GM21723 (cell line): ENCODE data around the gene MAB21L3.

Source experiments
- ATAC-seq: cut with Tn5 transposase; IDR thresholded peaks from one replicate; pipeline ENCODE4 v1.9.1; 2021; ENCODE audit warnings: mild to moderate bottlenecking, moderate library complexity; ENCODE audit not compliant: unreplicated experiment

MAB21L3 gene

DNA sequence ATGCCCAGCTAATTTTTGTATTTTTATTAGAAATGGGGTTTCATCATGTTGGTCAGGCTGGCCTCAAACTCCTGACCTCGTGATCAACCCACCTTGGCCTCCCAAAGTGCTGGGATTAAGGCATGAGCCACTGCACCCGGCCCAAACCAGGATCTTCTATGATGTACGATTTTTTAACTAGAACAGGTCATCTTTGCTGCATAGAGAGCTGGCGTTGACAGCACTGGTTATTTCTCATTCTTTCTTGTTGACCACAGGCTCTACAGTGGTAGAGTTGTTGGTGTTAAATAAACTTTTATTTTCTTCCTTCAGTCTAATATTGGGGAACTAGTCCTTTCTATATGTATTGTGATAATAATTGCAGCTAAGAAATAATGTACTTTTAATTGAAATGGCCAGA lies 3.8 kb upstream of the MAB21L3 start:
- no peak for ATAC-seq

DNA sequence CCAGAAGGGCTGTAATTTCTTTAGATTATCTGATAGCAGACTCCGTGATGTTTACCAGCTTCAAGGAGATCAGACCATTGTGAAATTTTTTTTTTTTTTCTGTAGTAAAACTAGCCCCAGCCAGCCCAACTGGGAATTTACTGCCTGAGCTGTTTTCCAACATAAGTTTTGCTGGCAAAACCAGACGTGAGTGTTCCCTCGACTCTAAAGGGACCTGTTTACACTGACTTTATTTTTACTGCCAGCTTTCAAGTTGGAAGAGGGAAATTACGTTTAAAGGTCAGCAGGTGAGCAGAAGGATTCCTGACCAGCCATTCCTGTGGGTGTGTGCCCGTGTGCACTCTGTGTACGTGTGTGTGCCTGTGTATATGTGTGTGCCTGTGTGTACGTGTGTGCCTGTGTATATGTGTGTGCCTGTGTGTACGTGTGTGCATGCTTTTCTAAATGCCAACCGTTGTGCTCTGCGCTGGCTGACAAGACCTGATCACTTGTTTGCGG lies 374 bp downstream of the MAB21L3 start:
- ATAC-seq = no peak

DNA sequence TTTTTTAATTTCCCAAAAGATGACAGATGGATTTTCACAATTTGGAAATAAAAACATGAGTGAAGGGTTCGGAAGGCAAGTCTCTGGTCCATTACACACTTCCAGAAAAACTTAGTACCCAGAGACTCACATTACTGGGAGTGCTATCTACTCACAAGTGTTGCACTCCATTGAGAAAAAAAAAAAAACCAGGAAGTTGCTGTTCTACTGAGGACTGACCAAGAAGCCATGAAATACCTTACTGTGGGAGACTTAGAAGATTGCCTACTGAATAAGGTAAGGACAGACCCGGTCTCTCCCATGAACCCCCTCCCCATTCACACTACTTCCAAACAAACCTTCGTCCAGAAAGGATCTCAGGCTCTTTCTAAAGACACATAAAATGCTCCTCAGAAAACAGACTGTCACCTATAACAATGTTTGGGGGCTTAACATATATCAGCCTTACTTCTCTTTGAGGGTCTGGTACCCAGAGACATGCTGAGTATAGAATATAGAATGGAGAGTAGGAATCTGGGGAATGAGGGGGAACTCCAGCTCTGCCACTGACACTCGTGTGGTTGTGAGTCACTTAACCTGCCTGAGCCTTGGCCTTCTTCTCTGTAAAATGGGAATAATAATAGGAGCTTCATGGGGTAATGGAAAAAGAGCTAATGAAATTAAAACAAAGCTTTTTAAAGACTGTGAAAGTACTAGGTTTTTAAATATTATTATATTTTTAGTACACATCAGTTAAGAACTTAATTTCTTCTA lies 1.4 kb downstream of the MAB21L3 start:
- ATAC-seq = no peak

DNA sequence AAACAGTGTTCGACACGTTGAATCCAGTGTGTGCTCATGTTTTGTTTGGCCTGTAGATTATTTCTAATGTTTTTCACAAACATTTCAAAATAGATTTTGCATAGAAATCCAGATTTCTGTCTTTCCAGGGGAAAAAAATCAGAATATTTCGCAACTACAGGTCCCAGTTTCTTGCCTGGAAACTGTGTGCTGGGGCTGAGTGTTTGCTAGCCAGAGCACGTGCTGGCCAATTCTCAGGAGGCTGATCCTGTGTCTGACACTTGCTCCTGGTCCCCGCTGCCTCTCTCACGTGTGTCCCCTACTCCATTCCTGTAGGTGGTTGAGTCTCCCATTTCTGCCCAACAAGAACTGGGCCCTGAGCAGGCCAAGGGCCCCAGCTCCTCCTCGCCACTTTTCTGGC lies 2.4 kb downstream of the MAB21L3 start:
- no peak for ATAC-seq

DNA sequence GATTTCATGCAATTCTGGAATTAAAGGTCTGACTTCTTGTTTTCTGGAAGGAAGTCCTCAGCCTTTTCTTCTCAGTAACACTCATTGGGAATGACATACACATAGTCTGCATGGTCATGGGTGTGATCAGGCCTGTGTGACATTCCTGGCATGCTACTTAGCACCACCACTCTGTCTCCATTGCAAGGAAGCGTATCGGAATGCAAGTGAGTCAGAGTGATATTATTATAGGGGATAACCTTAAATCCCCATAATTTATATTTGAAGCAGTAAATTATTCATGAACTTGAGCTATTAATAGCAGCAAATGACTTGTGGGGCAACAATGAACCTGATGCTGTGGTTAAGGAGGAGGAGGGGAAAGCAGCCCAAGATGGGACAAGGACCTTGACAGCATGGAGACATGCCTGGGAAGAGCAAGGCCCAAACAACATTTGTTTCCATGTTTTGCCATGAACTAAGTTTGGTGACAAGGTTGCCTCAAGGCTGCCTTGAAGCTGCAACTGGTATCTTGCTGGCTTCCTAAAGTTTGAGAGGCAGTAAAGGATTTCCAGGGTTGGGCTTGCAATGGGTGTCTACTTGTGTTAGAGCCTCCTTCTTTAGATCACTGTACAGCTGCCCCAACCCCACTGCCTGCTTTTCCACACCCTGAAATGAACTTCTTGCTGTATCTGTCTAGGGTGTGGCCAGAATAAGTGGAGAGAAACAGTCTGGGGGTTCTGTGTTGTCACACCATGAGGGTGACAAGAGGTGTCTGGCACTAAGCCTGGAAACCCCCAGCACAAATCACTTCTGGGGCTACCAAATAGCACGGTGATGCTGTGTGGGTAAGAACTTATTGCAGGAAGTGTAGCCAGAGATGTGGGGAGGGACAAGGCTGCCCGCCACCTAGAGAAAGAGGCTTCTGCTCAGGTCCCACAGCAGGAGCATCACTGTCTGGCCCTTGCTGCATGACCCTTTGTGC lies 4.6 kb downstream of the MAB21L3 start:
- ATAC-seq = no peak

DNA sequence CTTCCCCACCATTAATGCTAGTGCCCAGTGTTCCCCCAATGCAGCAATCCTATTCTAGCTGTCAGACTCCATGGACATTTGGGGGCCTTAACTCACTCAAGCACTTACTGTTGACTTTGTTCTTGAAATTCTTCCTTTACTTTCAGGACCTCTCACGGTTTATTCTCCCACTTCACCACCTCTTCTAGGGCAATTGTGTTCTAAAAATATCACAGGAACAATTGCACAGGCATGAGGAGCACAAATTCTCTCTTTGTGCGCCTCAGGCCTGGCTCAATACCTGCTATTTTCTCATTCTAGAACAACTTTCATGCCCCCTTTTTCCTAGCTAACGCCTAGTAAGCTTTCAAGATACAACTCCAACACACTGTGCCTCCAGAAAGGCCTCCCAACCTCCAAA lies 7.3 kb downstream of the MAB21L3 start:
- no peak for ATAC-seq

DNA sequence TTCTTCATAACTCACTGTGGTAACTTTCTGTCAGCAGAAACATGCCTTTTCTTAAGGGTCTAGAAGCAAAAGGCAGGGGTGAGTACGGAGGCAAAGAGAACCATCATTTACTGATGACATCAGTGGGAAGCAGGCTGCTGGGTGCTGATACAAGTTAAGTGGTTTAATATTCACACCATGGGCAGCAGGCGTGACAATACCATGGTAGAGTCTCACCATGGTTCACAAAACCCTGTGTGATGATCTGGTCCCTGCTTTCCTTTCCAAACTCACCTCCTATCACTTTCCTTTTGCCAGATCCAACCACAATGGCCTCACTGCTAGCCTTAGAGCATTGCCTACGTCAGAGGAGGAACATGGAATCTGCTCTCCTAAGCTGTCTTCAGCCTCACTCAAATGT lies 8.7 kb downstream of the MAB21L3 start:
- ATAC-seq = no peak

DNA sequence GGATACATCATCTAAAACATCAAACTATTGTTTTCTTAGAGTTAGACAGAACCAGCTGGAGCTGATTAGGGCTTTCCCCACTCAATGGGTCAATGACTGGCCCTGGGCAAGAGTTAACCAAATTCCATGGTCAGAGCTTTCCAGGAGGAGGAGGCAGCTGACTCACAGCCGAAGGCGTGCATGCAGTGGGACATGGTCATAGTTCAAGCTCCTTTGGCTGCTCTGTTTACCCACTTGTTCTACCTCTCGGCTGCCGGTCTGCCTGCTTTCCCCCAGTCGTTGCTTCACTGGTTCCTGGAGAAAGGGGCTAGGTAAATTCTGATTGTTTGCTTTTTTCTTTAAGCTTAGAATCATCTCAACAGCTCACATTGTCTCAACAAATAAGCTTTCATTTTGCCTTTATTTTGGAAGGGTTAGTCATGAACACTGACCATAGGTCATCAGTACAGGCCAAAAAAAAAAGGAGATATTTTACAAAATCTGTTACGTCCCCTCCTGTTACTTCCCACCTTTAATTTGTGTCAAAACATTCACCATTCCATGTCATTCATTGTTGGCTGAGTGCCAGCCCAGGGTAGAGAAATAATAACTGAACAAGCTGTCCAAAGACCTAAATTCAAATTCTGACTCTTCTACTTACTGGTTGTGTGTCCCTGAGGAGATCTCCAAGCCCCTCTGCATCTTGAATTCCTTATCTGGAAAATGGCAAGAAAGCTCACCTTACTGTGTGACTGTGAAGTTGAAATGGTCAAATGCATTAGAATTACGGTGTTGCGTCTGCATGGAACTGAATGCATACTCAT lies 12.0 kb downstream of the MAB21L3 start:
- no peak for ATAC-seq

DNA sequence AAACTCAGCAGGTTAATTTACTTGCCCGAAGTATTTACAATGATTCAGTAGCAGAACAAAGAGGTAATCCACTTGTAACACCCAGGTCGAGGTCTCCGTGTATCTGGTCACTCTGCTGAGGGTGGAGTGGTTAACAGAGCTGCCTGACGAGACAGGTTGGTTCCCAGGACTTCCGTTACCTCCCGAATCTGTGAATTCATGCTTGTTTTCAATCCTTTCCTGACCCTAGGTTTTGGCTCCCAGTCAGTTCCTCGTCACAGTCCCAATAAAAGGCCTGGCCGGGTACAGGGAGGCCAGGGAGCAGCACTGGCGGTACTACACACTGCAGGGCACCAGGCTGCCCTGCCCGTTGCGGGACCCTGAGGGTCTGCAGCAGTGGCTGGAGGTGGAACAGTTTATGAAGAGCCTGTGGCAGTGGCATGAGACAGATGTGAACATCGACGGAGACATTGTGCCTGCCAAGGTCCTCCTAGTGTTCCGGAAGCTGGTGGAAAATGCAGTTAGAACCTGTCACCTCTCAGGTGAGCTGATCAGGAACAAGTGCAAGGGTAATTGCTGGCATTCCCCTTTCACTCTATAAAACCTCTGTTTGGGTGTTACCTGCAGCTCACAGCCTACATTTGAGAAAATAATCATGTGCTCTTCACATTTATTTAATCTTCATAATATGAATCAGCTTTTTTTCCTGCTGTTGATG lies 12.8 kb downstream of the MAB21L3 start:
- no peak for ATAC-seq

DNA sequence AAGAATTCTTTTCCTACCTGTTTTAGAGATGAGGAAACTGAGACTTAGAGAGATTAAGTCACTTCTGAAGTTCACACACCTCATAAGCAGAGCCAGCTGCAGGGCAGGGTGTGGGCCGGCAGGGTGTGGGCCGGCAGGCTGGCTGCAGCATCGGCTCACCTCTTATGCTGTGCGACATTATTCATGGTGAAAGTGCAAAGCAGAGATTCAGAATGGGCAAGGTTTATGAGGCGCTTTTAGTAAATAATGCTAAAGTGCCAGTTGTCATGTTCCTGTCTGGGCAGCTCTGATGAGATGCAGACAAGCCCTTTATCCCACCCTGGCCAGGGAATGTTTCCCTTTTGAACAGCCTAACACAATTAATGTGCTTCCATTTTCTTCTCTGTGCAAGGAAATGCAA lies 14.6 kb downstream of the MAB21L3 start:
- no peak for ATAC-seq

DNA sequence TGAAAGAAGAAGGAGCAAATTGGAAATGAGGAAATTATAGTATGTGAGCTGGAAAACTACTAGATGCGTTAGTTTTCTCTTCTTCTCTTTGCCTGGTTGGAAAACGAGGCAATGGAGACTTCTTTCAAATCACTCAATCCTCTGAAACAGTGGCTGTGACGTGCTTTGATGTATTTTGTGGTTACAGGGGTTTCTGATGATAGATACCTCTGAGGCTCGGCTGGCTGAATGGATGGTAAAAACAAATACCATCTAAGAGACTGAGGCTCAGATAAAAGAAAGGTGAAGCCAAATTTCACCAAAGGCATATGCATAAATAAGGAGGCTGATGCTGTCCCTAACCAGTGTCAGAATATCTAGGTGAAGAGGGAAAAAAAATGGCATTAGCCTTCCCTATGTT lies 15.1 kb downstream of the MAB21L3 start:
- ATAC-seq = no peak

DNA sequence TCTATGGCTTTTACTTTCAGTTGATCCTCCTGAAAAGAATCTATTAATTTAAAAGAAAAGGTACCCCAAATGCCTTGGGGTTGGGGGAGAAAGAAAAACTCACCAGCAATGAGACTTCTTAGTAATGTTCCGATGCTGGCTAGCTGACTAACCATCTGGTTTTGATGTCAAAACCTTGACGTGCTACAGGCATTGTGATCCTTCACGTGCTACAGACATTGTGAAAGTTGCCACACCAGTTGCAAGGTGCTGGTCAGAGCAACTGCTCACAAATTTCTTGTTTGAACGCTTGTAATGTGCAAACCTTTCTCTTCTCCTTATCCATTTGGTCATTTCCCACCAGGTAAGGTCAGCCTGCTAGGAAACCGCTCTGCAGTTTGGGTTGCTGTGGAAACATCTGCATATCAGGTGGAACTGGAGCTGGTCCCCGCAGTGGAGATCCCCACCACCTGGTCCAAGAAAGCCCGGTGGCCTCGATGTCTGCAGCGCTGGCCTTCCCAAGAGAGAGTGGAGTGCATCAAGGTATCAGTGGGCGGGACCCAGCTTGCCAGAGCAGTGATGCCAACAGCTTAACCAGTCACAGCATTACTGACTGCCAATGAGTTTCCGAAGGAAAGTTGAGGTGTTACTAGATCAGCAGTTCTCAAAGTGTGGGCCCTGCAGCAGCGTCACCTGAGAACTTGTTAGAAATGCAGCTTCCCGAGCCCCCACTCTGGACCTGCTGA lies 16.1 kb downstream of the MAB21L3 start:
- no peak for ATAC-seq

DNA sequence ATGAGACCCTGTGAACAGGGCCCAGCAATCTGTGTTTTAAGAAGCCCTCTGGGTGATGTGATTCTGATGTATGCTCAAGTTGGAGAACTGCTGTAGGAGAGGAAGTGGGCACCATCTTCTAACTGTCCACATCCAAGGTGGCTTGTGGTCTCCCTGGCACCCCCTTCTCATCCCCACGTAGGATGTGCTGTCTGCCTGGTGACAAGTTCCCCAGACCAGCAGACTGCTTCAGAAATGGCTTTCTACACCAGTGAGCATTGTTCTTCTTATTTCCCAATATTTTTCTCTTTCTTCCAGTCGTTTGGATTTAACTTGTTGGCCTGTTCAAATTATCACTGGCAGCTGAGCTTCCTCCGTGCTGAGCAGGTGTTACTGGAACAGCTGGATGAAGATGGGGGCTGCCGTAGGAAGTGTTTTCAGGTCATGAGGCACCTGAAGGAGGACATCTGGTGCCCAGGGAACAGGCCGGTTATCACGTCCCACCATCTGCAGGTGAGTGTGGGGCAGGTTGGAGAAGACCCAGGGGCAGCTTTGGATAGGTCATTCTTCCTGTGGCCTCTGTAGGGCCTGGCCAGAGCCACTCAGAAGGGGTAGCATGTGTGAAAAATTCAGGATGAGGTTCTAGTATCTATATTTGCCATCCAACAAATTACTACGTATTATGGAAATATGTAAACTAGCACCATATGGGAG lies 16.8 kb downstream of the MAB21L3 start:
- ATAC-seq = no peak

DNA sequence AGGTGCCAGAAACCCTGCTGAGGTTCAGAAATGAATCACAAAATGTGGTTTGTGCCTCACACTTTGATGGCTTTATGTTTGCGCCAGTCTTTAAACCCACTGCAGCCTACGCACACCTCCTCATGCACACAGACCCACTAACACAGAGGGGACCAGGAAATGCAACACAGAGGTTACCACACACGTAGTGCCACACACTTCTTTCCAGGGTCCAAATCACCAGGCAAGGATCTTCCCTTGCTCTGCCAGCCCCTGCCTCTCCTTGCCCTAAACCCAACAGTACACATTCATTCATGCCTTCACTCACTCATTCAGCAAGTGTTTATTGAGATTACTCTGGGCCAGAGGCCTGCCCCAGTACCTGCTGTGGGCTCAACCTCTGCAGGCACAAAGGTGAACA lies 17.5 kb downstream of the MAB21L3 start:
- ATAC-seq = no peak

DNA sequence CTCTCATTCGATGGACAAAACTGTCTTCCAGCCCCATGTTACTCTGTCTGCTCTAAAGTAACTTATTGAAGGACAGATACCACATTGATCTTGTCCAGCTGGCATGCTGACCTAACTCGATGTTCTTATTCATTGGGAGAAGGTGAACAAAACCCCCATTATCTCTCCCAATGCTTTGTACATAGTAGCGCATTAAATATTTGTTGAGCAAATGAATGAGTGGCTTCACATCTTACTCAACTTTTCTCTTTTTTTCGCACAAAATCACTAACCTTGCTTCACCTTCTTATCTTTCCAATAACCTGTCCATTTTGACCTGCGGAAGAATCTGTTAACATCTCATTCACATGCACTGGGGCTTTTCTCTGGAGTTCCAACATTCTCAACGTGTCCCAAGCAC lies 18.3 kb downstream of the MAB21L3 start:
- ATAC-seq = no peak

DNA sequence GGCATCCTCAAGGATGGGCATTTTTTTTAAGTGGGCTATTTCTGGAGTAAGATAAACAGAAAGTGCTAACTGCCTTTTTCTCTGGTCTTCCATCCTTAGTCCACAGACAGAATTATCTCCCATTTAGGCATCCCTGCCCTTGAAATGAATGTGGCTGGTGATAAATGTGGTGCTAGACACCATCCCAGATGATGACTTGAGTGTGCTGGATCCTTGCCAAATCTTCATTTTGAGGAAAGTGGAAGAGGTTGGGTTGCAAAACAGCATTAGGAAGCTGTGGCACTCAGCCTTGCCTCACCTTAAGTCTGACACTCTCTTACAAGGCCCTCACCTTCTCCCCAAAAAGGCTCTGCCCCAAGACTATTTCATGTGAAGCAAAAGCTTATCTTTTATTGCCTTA lies 19.2 kb downstream of the MAB21L3 start:
- no peak for ATAC-seq

DNA sequence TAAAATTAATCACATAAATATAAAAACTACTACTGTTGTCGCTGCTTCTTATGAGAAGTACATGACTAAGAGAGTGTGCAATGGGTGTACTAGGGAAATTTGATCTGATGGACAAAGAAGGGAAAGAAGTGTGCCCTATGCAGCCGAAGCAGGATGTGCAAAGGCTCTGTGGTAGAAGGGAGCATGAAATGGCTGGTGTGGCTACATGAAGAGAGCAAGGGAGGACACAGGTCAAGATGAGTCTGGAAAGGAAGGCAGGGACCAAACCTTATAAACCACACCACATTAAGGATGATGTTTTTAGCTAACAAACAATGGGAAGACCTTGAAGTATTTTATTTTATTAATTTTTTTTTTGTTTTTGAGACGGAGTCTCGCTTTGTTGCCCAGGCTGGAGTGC lies 20.0 kb downstream of the MAB21L3 start:
- no peak for ATAC-seq

DNA sequence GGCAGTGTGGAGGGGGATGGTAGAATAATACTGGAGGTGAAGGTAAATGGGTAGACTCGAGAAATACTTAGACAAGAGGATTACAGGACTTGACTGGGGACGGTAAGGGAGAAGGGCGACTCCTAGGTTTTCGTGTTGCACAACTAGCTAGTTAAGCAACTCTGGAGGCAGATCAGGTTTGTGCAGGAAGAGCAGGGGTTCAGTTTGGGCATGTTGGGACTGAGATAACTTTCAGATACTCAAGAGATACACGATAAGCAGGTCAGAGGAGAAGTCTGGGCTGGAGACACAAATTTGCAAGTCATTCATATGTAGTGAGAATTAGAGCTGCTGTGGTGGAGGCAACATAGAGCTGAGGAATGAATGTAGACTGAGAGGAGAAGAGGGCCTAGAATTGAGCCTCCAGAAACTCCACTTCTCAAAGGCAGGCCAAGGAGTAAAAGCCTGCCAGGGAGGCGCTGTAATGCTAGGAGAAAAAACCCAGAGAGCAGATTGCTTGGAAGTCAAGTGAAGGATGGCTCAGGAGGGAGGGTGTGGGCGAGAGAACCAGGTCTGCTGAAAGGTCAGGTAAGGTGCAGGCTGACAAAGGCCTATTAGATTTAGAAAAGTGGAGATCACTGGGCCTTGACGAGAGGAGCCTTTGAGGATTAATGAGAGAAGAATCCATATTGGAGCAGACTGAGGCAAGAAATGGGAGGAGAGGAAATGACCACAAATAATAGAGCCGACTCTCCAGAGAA lies 20.8 kb downstream of the MAB21L3 start:
- no peak for ATAC-seq
